HEK293T (cell line): ENCODE data around the gene BCL2L11.

ENCODE experiments used
- ARNT ChIP-seq: fragments of 450-650 bp; IDR thresholded peaks from 2 replicates; pipeline ENCODE4 v1.6.1; 2017; ENCODE audit warnings: mild to moderate bottlenecking
- BHLHE40 ChIP-seq: fragments of 450-650 bp; IDR thresholded peaks from 2 replicates; pipeline ENCODE4 v1.6.1; 2016; ENCODE audit warnings: mild to moderate bottlenecking, moderate library complexity, borderline replicate concordance
- FOXA1 ChIP-seq: fragments of 450-650 bp; IDR thresholded peaks from 2 replicates; pipeline ENCODE4 v1.6.1; 2016; ENCODE audit warnings: mild to moderate bottlenecking
- FOXK2 ChIP-seq: fragments of 450-650 bp; IDR thresholded peaks from 2 replicates; pipeline ENCODE4 v1.6.1; 2016; ENCODE audit warnings: mild to moderate bottlenecking
- HDGF ChIP-seq: fragments of 450-650 bp; IDR thresholded peaks from 2 replicates; pipeline ENCODE4 v1.6.1; 2017; ENCODE audit warnings: antibody characterized with exemption, borderline replicate concordance
- NFRKB ChIP-seq: fragments of 450-650 bp; IDR thresholded peaks from 2 replicates; pipeline ENCODE4 v1.6.1; 2016; ENCODE audit warnings: mild to moderate bottlenecking, moderate library complexity
- SP1 ChIP-seq: fragments of 450-650 bp; IDR thresholded peaks from 2 replicates; pipeline ENCODE4 v1.6.1; 2017
- ZNF384 ChIP-seq: fragments of 450-650 bp; IDR thresholded peaks from 2 replicates; pipeline ENCODE4 v1.6.1; 2016
- TF ChIP-seq, protein P1 (sequence below): fragments of 450-650 bp; IDR thresholded peaks from 2 replicates; pipeline ENCODE4 v1.6.1; 2016

DNA sequence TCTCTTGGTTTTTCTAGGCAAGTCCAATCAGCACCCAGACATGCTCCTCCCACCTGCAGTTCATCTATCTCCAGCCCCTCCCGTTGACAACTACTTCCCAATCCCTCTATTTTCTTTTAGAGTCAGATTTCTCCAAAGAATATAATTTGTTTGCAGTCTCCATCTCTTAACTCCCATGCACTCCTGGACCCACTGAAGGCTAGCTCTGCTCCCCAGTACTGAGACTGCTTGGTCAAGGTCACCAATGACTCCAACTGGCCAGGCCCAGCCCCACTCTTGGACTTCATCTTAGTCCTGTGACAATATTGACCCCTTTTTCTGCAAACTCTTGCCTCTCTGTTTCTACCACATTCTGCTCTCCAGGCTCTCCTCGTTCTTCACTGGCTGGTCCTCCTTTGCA, 62.0 kb downstream of the BCL2L11 start:
- no peak for TF ChIP-seq NFRKB
- TF ChIP-seq BHLHE40: no peak
- no peak for TF ChIP-seq FOXA1
- TF ChIP-seq, protein P1, sequence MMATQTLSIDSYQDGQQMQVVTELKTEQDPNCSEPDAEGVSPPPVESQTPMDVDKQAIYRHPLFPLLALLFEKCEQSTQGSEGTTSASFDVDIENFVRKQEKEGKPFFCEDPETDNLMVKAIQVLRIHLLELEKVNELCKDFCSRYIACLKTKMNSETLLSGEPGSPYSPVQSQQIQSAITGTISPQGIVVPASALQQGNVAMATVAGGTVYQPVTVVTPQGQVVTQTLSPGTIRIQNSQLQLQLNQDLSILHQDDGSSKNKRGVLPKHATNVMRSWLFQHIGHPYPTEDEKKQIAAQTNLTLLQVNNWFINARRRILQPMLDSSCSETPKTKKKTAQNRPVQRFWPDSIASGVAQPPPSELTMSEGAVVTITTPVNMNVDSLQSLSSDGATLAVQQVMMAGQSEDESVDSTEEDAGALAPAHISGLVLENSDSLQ: no peak
- TF ChIP-seq ZNF384: no peak
- no peak for TF ChIP-seq ARNT
- TF ChIP-seq SP1: no peak
- no peak for TF ChIP-seq FOXK2
- no peak for TF ChIP-seq HDGF
